ENCODE measurements around the gene CAPS.

The CAPS gene

DNA sequence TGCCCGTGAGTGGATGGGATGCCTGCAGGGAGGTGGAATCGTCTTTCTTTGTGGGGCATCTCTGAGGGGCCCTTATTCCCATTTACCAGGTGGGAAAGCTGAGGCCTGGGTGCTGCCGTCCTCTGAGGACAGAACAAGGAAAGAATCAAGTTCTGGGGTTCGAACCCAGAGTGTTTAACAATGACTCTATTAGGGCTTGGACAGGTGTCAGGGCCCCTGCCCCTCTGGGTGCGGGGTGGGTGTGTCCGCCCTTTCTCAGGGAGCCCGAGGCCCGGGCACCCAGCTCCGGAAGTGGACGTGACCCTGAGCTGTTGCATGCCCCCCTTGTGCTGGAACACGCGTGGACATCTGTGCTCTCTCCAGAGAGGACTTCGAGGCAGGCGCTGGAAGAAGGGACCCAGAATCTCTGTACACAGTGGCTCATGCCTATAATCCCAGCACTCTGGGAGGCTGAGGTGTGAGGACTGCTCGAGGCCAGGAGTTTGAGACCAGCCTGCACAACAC is 21.2 kb upstream of the CAPS start:
- no peak for DNase-seq

DNA sequence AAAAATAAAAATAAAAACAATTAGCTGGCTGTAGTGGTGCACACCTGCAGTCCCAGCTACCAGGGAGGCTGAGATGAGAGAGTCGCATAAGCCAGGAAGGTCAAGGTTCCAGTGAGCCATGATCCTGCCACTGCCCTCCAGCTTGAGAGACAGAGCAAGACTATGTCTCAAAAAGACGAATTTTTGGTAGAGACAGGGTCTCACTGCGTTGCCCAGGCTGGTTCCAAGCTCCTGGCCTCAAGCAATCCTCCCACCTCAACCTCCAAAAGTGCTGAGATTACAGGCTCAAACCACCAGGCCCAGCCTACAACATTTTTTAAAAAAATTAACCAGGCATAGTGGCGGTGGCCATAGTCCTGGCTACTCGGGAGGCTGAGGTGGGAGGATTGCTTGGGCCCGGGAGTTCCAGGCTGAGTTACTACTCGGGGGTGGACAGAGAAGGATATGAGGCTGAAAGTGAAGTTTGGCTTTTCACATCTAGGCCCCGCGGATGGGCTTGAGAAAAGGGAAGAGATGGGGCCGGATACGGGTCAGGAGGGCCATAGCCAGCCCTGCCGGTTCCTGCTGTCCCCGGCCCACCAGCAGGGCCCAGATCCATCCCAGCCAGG is 20.7 kb upstream of the CAPS start:
- no peak for DNase-seq

DNA sequence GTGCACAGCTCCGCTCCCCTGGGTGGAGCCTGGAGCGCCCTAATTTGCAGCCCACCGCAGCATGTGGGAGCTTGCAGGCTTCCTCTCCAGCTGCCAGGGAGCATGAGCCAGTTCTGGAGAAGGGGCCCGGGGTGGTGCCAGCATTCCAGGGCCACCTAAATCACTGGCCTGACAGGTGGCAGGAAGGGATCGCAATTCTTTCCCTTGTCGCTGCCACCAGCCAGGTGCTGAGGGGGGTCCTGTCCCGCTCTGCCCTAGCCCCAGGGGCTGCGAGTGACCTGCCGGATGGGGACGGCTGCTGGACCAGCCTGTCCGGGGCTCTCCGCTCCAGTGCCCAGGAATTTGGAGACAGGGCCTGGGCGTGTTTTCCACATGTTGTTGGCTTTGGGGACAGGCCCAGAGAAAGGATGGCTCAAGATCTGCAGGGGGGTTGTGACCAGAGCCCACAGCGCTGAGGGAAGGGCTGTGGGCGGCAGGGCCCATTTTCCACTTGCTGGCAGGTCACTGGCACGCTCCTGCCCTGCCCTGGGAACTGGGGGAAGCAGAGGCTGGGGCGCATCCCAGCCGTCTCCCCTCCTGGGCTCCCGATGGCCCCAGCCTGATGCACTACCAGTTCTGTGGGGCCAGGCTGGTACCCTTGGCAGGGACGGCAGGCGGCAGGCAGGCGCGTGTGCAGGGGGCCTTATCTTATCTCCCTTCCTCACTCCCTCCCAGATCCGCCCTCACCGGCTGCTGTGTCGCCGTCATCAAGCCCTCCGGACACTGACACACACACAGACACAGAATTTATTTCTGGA is 19.9 kb upstream of the CAPS start:
- no peak for DNase-seq

- no peak for DNase-seq
These were observed 19.2 kb upstream of the CAPS start for GRCh38 chr19:5894704-5895349.

GRCh38 chr19:5895409-5895808 is 18.6 kb upstream of the CAPS start:
- DNase-seq, result no peak

DNA sequence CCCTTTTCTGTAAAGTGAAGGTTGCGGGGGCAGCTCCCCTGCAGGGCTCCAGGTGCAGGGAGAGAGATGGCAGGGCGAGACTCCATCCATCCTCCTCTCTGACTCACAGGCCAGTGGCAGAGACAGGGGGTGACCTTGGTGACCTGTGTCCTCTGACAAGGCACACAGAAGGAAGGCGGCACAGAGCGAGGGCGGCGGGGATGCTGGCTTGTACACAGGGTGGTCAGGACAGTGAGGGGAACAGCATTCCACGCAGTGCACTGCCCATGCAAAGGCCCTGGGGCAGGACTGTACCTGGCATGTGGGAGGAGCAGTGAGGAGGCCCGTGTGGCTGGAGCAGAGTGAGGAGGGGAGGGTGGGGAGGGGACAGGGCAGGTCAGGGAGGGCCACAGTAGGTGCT is 18.2 kb upstream of the CAPS start:
- DNase-seq, result no peak

DNA sequence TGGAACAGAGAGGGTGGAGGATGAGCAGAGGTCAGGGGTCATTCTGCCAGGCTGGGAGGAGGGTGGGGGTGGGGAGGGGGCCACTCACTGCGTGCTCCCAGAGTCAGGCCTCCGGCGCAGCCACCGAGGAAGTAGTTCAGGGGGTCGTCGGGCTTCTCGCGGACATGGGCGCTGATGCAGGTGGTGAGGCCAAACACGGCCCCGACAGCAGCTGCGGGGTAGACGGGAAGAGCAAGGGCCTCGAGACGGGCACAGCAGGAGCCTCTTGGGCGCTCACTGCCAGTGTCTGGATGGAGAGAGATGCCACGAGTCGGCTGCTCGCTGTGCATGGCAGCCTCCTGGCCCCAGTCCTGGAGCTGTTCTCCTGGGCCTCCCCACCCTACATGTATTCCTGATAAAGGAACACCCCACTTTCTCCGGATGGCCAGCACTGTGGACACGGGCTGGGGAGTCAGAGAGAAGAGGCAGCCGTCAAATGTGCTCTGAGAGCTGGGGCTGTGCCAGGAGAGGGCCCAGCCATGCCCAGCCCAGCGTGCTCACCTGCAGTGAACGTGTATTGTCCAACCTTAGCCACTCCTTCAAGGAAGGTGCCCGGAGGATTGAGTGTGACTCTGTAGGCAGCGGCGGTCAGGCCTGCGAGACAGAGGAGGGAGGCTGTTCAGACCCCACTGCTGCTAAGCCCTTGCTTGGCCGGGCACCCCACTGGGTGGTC is 17.5 kb upstream of the CAPS start:
- DNase-seq, result no peak

DNA sequence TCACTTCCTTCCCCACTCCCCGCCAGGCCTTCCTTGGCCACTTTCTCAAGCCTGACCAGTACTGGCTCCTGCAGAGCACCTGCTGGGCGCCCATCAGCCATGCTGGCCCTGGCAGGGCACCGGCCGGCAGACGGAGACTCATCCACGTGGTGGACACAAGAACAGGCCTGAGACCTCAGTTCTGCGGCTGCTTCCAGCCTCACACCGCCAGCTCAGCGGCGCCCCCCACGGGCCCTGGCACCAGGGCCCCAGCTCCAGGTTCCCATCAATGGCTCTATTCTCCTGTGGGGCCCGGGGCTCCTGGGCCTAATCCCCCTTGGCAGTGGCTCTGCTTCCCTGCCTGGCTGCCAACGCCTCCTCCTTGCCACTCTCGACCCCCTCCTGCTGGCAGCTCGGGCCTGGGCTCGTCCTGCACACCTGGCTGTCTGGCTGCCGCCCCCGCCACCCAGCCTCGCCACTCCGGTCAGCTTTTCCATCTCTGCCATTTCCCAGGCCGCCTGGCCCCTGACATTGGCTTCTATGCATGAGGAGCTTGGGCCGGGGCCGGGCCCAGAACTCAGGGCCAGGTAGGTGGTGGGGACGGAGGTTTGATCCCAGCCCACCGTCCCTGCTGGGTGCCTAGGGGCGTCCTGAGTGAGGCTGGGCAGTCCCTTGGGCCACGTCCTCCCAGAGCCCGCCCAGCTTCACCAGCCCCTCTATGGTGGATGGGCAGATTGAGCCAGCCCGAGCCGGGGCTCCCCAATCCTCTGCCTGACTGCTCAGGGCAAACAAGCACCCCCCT is 16.7 kb upstream of the CAPS start:
- no peak for DNase-seq

DNA sequence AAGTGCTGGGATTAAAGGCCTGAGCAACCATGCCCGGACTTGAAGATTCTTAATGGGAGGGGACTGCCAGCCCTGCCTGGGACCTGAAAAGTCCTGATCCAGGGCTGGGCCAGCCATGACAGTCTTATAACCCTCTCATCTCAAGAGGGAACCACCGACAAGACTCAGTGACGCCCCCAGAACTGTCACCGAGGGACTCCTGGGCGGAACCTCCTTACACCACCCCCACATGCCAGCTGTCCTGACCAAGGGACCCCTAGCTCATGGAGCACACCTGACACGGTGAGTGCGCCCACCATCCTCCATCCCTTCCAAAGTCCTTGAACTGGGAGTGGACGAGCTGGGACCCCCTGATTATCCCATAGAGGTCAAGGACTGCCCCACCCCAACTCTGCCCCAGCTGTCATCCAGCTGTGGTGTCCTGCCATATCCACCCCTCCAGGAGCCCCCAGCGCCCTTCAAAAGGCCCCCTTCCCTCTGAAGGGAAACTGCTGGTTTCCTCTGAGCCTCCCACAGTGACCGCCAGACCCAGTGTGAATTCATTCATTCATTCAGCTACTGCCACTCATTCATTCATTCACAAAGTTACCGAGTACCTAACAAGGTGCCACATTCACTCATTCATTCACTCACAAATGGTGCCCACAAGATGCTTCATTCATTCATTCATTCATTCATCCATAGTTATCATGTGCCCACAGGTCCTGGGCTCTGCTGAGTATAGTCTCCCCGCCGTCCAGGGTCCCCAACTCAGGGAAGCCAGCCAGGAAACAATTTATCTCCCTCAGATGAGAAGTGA is 14.1 kb upstream of the CAPS start:
- no peak for DNase-seq

DNA sequence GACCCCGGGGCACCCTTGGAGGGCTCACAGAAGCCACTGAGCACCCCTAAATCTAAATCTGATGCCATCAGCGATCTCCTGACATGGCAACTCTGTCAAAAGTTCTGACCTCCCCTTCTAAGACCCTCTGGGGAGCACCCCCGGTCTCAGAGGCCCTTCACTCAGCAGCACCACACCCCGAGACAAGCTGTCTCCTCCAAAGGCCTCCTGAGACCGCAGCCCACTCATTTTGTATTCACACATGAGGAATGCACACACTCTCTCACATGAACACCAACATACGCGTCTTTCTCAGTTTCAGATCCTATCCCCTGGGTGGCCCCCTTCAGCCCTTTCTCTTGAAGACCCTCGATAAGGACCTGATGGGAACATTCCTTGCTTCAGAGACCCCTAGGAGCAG is 13.1 kb upstream of the CAPS start:
- DNase-seq, result no peak

- no peak for DNase-seq
These were observed 10.9 kb upstream of the CAPS start for GRCh38 chr19:5903056-5903623.

DNA sequence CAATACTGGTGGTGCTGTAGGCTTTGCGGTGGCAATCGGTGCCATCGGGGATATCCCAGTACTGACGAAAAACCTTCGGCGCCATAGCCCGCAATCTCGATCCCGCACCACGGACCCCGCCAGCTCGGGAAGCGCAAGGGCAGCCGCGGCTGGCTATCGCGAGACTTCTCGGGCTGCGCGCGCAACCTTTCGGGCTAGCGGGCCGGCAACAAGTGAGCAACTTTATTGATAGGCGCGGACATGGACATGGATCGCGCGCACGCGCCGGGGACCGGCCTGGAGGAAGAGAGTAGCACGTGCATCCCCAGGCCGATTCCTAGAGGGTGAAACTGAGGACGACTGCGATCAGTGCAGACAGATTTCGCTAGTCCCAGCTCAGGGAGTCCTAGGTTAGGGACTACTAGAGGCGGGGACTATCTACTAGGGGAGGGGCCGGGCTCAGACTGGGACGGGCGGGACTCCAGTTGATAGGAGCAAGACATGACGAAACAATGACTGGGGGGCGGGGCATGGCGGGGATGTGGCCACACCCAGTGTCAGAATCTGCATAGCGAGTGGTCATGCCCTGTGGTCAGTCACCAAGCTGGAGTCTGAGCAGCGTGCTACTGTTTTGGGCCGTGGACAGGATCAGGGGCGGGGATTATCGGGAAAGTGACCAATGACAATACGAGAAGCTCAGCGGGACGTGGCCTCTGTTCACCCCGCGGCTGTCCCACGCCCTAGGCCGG is 10.3 kb upstream of the CAPS start, which contains the start of gene NDUFA11:
Gene NDUFA11 (minus strand): TSS at position 167 of the 728 bp plus-strand sequence. CDS start 82 bp downstream, at position 85.
- peak; percentile 94 for DNase-seq

DNA sequence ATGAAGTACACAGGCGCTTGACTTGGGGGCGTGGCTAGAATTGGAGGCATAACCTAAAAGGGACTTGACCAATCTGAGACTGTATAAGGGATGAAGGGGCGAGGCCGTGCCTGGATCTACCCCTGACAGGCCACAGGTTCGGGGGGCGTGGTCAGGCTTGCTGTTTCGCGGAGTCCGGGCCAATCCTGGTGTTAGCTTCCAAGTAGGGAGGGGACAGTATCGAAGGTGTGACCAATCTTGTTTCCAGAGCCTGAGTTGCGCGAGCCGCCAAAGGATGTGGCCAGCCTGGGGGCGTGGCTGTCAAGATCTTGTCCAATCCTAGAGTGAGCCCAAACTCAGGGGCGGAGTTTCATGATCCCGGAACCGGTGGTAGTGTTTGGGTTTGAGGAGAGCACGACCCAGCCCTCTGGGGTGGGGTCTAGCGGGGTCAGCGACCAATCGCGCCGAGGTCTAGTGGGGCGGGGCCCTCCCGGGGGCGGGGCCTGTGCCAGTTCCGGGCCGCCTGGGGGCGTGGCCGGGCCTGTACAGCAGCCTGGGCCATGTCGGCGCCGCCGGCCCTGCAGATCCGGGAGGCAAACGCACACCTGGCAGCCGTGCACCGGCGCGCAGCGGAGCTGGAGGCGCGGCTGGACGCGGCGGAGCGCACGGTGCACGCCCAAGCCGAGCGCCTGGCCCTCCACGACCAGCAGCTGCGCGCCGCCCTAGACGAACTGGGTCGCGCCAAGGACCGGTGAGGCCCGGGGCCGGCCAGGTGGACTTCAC is 9.5 kb upstream of the CAPS start, which contains the start of gene VMAC:
Gene VMAC (plus strand): TSS at position 521 of the 762 bp plus-strand sequence. CDS start 19 bp downstream, at position 540.
- peak; percentile 100 for DNase-seq

- no peak for DNase-seq
These were observed 8.8 kb upstream of the CAPS start for GRCh38 chr19:5905114-5905778.

GRCh38 chr19:5907241-5907640 is 6.8 kb upstream of the CAPS start:
- DNase-seq, result no peak

GRCh38 chr19:5908773-5909442 is 5.1 kb upstream of the CAPS start:
- DNase-seq, result no peak

GRCh38 chr19:5910638-5910907 is 3.5 kb upstream of the CAPS start:
- DNase-seq, result no peak

DNA sequence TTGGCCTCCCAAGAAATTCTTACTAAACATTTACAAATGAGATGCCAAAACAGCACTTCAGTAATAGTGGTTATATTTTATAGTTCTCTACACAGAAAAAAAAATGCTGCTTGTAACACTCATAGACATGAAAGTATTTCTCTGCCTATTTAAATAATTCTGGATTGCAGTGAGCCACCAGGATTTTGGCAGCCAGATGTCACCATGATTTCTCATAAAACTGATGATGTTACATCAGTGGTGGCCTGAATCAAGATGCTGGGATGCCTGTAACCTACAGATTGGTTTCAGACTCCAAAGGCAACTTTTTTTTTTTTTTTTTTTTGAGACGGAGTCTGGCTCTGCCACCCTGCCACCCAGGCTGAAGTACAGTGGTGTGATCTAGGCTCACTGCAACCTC is 2.7 kb upstream of the CAPS start:
- DNase-seq, result no peak

GRCh38 chr19:5914358-5914774 is 312 bp downstream of the CAPS start:
- no peak for DNase-seq

All from NCI-H2107 (cell line).